Right cardiac atrium (tissue), 5 donors: Measurements from ENCODE around the gene KRTAP21-2. TPM values are rescaled to one million over a fixed set of nuclear protein-coding genes. Genes with fewer than 3 reads are reported as not detected.

Source experiments
- ATAC-seq, 2 donors: fragments of 200-7000 bp; cut with Tn5 transposase; one replicate each; pipeline versions ENCODE4 v1.8.0 to v1.9.1; 2020; ENCODE audit warnings: moderate library complexity in 2 of 2, mild to moderate bottlenecking in 1 of 2
- DNase-seq, 3 donors: peaks; one replicate each; pipeline ENCODE4 v3.0.0-alpha.2; 2020
- H3K27ac ChIP-seq: one replicate; pipeline ENCODE4 v1.5.1; 2013; ENCODE audit warnings: mild to moderate bottlenecking, low read length, control low read depth, moderate library complexity
- H3K27me3 ChIP-seq: one replicate; pipeline ENCODE4 v1.6.1; 2013; ENCODE audit not compliant: control insufficient read depth, insufficient read depth
- H3K4me1 ChIP-seq: one replicate; pipeline ENCODE4 v1.6.1; 2013; ENCODE audit warnings: low read length; ENCODE audit not compliant: control insufficient read depth, insufficient read depth
- H3K4me3 ChIP-seq: one replicate; pipeline ENCODE4 v1.5.1; 2013; ENCODE audit warnings: low read length, control low read depth
- H3K9me3 ChIP-seq: one replicate; pipeline ENCODE4 v1.6.1; 2013; ENCODE audit warnings: low read length; ENCODE audit not compliant: control insufficient read depth
- WGBS: extraction: QIAGEN DNeasy Blood & Tissue Kit; methylation state at CpG from one replicate; pipeline ENCODE4 v1.1.7; 2013; 5-methylcytosine and 5-hydroxymethylcytosine counted together
- intact Hi-C, 4 donors: fragments of 100-400 bp; cut with DNase I; formaldehyde crosslinking; loops; one replicate each; pipeline versions ENCODE4 v1.11.0 to v1.14.0; 2022 to 2023
- polyA plus RNA-seq: library from polyadenylated mRNA; stranded (reverse); fragments of 200-250 nt; gene quantifications from one replicate; pipeline ENCODE4 v1.2.3, GENCODE V29; 2013
- total RNA-seq, 4 donors: library from RNA; stranded (reverse); fragmentation: NEBNext Ultra II Directional; extraction: Animal tissue kit (Norgen Biotek cat#: 25700); gene quantifications; one replicate each; pipeline ENCODE4 v1.2.1, GENCODE V29; 2021
- donor health status: healthy with polysubstance abuse.
- donor health status: DM: no; HTN: yes; CAD: no.
- donor health status: DM: no; HTN: no; CAD: no.
- donor health status: DM: no; HTN: yes; CAD: no; lungs with severe emphysema.
- donor health status: DM: yes; HTN: yes; CAD: no.

KRTAP21-2 gene
- total and polyA plus RNA-seq, 5 donors: not detected

DNA sequence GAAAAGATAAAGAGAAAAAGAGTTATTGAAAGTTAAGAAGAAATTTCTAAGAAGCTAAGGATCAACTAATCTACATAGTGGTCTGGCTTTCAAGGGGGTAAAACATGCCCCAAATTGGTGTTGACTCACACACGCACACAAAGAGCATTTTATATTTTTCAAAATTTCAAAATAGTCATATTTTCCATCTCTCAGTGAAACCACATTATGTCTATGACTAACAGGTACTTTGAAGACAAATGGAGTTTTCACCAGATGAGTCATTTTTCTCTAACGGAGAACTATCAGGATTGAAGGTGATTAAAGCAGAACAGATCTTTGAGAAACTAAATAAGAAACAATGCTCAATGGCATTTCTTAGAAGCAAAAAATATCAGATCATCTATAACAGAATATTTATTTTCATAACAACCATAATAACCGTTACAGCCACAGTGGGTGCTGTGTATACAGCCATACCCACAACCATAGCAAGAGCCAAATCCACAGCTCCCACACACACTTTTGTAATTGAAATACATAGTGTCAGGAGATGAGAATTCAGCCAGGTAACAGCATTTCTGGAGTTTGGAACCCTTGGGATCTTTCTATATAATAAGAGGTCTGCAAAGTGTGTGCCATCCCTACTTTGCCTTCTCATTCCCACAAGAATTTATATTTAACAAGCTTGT lies 28.7 kb downstream of the KRTAP21-2 start, which contains the start of gene KRTAP21-3:
KRTAP21-3 (minus strand) TSS at position 539 of the 671 bp plus-strand sequence; CDS start at position 521, 18 bp downstream.
- WGBS: 74% methylated on average over 3 of the region's 3 CpGs
- Histone ChIP-seq H3K4me1 (no peaks in the 10 kb centered on the region), H3K9me3 (no peaks in the 10 kb centered on the region), H3K27ac (no peak within 1 kb of the TSS), H3K27me3 (no peaks in the 10 kb centered on the region), H3K4me3 (no peak within 1 kb of the TSS)
- ATAC-seq (no peak), DNase-seq (no peak)
- intact Hi-C loops: no loop called here

DNA sequence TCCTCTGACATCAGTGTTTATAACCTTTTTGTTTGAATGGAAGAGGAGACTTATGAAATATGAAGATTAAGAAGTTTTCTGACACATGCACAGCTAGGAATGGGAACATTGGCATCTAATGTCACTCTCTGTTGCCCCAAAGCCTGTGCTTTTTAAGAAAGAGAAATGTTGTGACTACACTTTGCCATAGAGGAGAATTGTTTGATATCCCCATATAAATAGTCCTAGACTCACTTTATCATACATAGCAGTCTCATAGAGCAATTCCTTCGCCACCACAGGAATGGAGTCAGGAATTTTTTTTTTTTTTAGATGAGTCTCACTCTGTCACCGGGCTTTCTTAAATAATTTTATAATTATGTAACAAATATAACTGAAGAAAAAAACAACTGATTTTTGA lies 30.0 kb downstream of the KRTAP21-2 start:
- no peaks in the 10 kb centered on the region for H3K27me3 ChIP-seq
- H3K9me3 ChIP-seq: no peaks in the 10 kb centered on the region
- no peaks in the 10 kb centered on the region for H3K4me1 ChIP-seq
- ATAC-seq (no peak), DNase-seq (no peak)
- H3K27ac ChIP-seq: no peak overlapping the region
- no peak overlapping the region for H3K4me3 ChIP-seq
- intact Hi-C loops: no loop called here
- 87% methylated on average over 2 of the region's 2 CpGs for WGBS

DNA sequence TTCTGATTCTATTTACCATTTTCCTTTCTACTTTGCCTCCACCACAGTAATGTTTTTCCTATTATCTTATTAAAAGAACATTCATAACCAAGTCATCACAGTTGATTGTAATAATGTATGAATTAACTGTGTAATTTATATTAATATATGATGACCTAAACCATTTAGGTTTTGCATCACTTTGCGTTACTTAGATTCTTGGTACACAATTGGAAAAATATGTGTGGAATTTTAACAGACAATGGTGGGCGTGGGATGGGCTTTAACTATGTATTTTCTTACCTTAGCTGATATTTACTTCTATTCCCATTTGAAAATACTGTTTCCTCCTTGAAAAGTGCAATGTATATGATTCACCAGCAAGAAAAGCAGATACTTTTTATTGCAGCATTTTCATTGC lies 32.1 kb downstream of the KRTAP21-2 start:
- 74% methylated on average over 2 of the region's 2 CpGs for WGBS
- intact Hi-C loops: no loop called here
- no peak overlapping the region for H3K4me3 ChIP-seq

DNA sequence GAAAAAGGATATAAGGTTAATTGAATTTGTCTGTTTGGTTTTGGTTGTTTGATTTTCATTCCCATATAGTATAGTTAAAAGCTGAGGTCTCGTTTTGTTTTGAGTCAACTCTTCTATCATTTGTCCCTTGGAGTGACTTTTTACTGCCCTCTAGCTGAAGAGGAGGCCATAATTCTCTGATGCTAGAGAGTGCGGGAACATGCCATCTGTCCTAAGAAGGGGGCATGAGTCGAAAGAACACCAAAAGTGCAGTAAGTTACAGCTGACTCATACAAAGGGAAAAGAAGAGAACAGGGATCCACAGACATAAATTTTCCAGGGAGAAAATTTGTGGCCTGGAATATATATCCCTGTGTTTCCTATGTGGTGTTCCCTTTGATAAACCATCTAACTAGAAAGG lies 32.6 kb downstream of the KRTAP21-2 start:
- Histone ChIP-seq H3K4me1 (no peaks in the 10 kb centered on the region), H3K27ac (no peak overlapping the region), H3K27me3 (no peaks in the 10 kb centered on the region), H3K9me3 (no peaks in the 10 kb centered on the region), H3K4me3 (no peak overlapping the region)
- intact Hi-C loops: no loop called here
- DNase-seq (no peak), ATAC-seq (no peak)
- WGBS: 76% methylated on average over 3 of the region's 3 CpGs

More for the DNA sequence above, 32.1 kb downstream of the KRTAP21-2 start:
- Histone ChIP-seq H3K9me3 (no peaks in the 10 kb centered on the region), H3K4me1 (no peaks in the 10 kb centered on the region), H3K27ac (no peak overlapping the region), H3K27me3 (no peaks in the 10 kb centered on the region)
- DNase-seq (no peak), ATAC-seq (no peak)

DNA sequence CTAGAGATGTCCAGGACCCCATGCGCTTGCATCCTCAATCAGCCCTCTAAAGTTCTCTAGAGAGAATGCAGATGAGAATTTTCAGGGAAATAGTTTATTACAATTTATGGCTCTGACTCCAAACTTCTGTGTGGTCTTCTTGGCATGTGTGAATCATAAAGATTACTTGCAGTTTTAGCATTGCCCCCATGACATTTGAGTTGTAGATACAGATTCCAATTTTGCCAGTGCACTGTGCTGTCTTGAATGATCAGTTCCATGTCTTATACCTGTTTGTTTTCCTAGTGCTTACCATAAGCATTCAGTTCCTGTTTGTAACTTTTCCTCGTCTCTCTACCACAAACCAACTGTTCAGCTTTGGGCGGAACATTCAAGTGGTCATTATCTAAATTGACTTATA lies 33.3 kb downstream of the KRTAP21-2 start:
- no peak overlapping the region for H3K4me3 ChIP-seq
- no peaks in the 10 kb centered on the region for H3K4me1 ChIP-seq
- WGBS: 86% methylated on average over 3 of the region's 3 CpGs
- intact Hi-C loops: no loop called here
- no peak overlapping the region for H3K27ac ChIP-seq
- H3K27me3 ChIP-seq: no peaks in the 10 kb centered on the region
- DNase-seq (no peak), ATAC-seq (no peak)
- no peaks in the 10 kb centered on the region for H3K9me3 ChIP-seq

DNA sequence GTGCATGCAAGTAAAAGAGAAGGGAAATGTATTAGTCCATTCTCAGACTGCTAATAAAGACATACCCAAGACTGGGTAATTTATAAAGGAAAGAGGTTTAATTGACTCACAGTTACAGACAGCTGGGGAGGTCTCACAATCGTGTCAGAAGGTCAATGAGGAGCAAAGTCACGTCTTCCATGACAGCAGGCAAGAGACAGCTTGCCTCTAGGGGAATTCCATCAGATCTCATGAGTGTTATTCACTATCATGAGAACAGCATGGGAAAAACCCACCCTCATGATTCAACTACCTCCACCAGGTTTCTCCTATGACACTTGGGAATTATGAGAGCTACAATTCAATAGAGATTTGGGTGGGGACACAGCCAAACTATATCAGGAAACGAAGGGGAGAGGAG lies 36.6 kb downstream of the KRTAP21-2 start:
- Histone ChIP-seq H3K27ac (no peak overlapping the region), H3K9me3 (no peaks in the 10 kb centered on the region), H3K27me3 (no peaks in the 10 kb centered on the region), H3K4me3 (no peak overlapping the region), H3K4me1 (no peaks in the 10 kb centered on the region)
- no peak for DNase-seq
- WGBS: 29% methylated on average over 3 of the region's 3 CpGs
- intact Hi-C loops: no loop called here
- ATAC-seq: no peak

DNA sequence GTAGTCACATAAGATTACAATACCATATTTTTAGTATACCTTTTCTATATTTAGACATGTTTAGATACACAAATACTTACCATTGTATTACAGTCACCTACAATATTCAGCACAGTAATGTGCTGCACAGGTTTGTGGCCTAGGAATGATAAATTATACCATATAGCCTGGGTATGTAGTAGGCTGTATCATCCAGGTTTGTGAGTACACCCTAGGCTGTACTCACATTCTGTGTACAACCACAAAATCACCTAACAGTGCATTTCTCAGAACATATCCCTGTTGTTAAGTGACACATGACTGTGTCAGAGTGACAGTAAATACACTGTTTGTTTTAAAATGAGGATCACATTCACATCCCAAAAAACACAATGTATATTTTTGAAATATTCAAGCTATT lies 39.6 kb downstream of the KRTAP21-2 start:
- no peaks in the 10 kb centered on the region for H3K9me3 ChIP-seq
- H3K27me3 ChIP-seq: no peaks in the 10 kb centered on the region
- H3K27ac ChIP-seq: no peak overlapping the region
- intact Hi-C loops: no loop called here
- no peak for DNase-seq
- no peak overlapping the region for H3K4me3 ChIP-seq
- ATAC-seq: no peak
- H3K4me1 ChIP-seq: no peaks in the 10 kb centered on the region

Other genes with a start within 250 kb of the KRTAP21-2 start
- gene KRTAP19-5, start 245.1 kb downstream of the KRTAP21-2 start, total RNA-seq: not detected
- gene KRTAP19-5, start 245.1 kb downstream of the KRTAP21-2 start, polyA plus RNA-seq: not detected
- not detected for gene KRTAP19-6, start 205.4 kb downstream of the KRTAP21-2 start, total RNA-seq
- gene KRTAP19-6, start 205.4 kb downstream of the KRTAP21-2 start, polyA plus RNA-seq: not detected
- not detected for gene KRTAP19-7, start 185.9 kb downstream of the KRTAP21-2 start, total RNA-seq
- gene KRTAP19-7, start 185.9 kb downstream of the KRTAP21-2 start, polyA plus RNA-seq: 0.52 TPM
- gene KRTAP22-2, start 156.9 kb downstream of the KRTAP21-2 start, total RNA-seq: not detected
- not detected for gene KRTAP22-2, start 156.9 kb downstream of the KRTAP21-2 start, polyA plus RNA-seq
- gene KRTAP6-3, start 154.8 kb downstream of the KRTAP21-2 start, total RNA-seq: not detected
- not detected for gene KRTAP6-3, start 154.8 kb downstream of the KRTAP21-2 start, polyA plus RNA-seq
- gene KRTAP6-2, start 148.4 kb downstream of the KRTAP21-2 start, total RNA-seq: not detected
- not detected for gene KRTAP6-2, start 148.4 kb downstream of the KRTAP21-2 start, polyA plus RNA-seq
- not detected for gene KRTAP22-1, start 146.2 kb downstream of the KRTAP21-2 start, total RNA-seq
- not detected for gene KRTAP22-1, start 146.2 kb downstream of the KRTAP21-2 start, polyA plus RNA-seq
- not detected for gene KRTAP6-1, start 133.3 kb downstream of the KRTAP21-2 start, total RNA-seq
- not detected for gene KRTAP6-1, start 133.3 kb downstream of the KRTAP21-2 start, polyA plus RNA-seq
- gene KRTAP20-1, start 130.8 kb downstream of the KRTAP21-2 start, total RNA-seq: not detected
- not detected for gene KRTAP20-1, start 130.8 kb downstream of the KRTAP21-2 start, polyA plus RNA-seq
- gene KRTAP20-4, start 126.6 kb downstream of the KRTAP21-2 start, total RNA-seq: not detected
- gene KRTAP20-4, start 126.6 kb downstream of the KRTAP21-2 start, polyA plus RNA-seq: not detected
- gene KRTAP20-2, start 112.1 kb downstream of the KRTAP21-2 start, total RNA-seq: not detected
- not detected for gene KRTAP20-2, start 112.1 kb downstream of the KRTAP21-2 start, polyA plus RNA-seq
- gene KRTAP20-3, start 104.4 kb downstream of the KRTAP21-2 start, total RNA-seq: not detected
- not detected for gene KRTAP20-3, start 104.4 kb downstream of the KRTAP21-2 start, polyA plus RNA-seq
- gene KRTAP21-3, start 28.5 kb downstream of the KRTAP21-2 start, total RNA-seq: not detected
- gene KRTAP21-3, start 28.5 kb downstream of the KRTAP21-2 start, polyA plus RNA-seq: not detected
- not detected for gene KRTAP21-1, start 8.2 kb upstream of the KRTAP21-2 start, total RNA-seq
- gene KRTAP21-1, start 8.2 kb upstream of the KRTAP21-2 start, polyA plus RNA-seq: not detected
- not detected for gene KRTAP8-1, start 66.0 kb upstream of the KRTAP21-2 start, total RNA-seq
- not detected for gene KRTAP8-1, start 66.0 kb upstream of the KRTAP21-2 start, polyA plus RNA-seq
- gene KRTAP7-1, start 82.5 kb upstream of the KRTAP21-2 start, total RNA-seq: not detected
- not detected for gene KRTAP7-1, start 82.5 kb upstream of the KRTAP21-2 start, polyA plus RNA-seq
- not detected for gene KRTAP11-1, start 134.3 kb upstream of the KRTAP21-2 start, total RNA-seq
- gene KRTAP11-1, start 134.3 kb upstream of the KRTAP21-2 start, polyA plus RNA-seq: not detected